Keratinocyte (primary cell): ENCODE data around the gene DLL4. TPM values are rescaled to one million over a fixed set of nuclear protein-coding genes. Genes with fewer than 3 reads are reported as not detected.

Experiments
- DNase-seq: peaks from one replicate; pipeline ENCODE4 v3.0.0-alpha.2; 2011; ENCODE audit warnings: low read depth, missing footprints, low spot score
- FAIRE-seq: peaks from 2 replicates; lab custom pipeline; 2011; peaks lifted over from hg19 to GRCh38; lab: Jason Lieb, UNC
- H2AFZ ChIP-seq: 2 replicates; pipeline ENCODE4 v1.6.0; 2012; ENCODE audit warnings: low read length, control low read depth, inconsistent platforms; ENCODE audit not compliant: control insufficient read depth
- H3K27ac ChIP-seq: 2 replicates; pipeline ENCODE4 v1.5.1; 2011; ENCODE audit warnings: low read length; ENCODE audit not compliant: control insufficient read depth, insufficient read depth
- H3K27me3 ChIP-seq: 3 replicates; pipeline ENCODE4 v1.6.0; 2011; ENCODE audit warnings: low read length; ENCODE audit not compliant: control insufficient read depth, insufficient read depth; ENCODE audit errors: extremely low read depth
- H3K36me3 ChIP-seq, 2 experiments: 2 replicates in 1 of 2; 3 replicates in 1 of 2; pipeline ENCODE4 v1.5.1; 2011; ENCODE audit warnings: low read length in 2 of 2, mild to moderate bottlenecking in 1 of 2; ENCODE audit not compliant: control insufficient read depth in 2 of 2, insufficient read depth in 2 of 2; ENCODE audit errors: extremely low read depth in 1 of 2
- H3K4me1 ChIP-seq: 3 replicates; pipeline ENCODE4 v1.5.1; 2011; ENCODE audit warnings: low read length; ENCODE audit not compliant: control insufficient read depth, insufficient read depth; ENCODE audit errors: extremely low read depth
- H3K4me2 ChIP-seq: 3 replicates; pipeline ENCODE4 v1.6.0; 2011; ENCODE audit warnings: low read depth, low read length; ENCODE audit not compliant: control insufficient read depth, insufficient read depth; ENCODE audit errors: extremely low read depth
- H3K4me3 ChIP-seq, 3 experiments: fragments of 200-600 bp in 1 of 3; sonication (generic) in 1 of 3; 2 replicates in 2 of 3; 3 replicates in 1 of 3; pipeline ENCODE4 v1.5.1; 2011 to 2016; ENCODE audit warnings: low read length in 3 of 3, mild to moderate bottlenecking in 3 of 3, control low read depth in 2 of 3, inconsistent platforms in 1 of 3, low read depth in 1 of 3, mixed read lengths in 1 of 3, mixed run types in 1 of 3, moderate library complexity in 1 of 3; ENCODE audit not compliant: control insufficient read depth in 2 of 3, insufficient read depth in 2 of 3; ENCODE audit errors: extremely low read depth in 1 of 3
- H3K79me2 ChIP-seq: 2 replicates; pipeline ENCODE4 v1.6.0; 2012; ENCODE audit warnings: low read length; ENCODE audit not compliant: control insufficient read depth, insufficient read depth
- H3K9ac ChIP-seq: 3 replicates; pipeline ENCODE4 v1.6.0; 2011; ENCODE audit warnings: low read length; ENCODE audit not compliant: control insufficient read depth, insufficient read depth; ENCODE audit errors: extremely low read depth
- H3K9me1 ChIP-seq: 3 replicates; pipeline ENCODE4 v1.6.0; 2011; ENCODE audit warnings: low read length; ENCODE audit not compliant: control insufficient read depth, insufficient read depth; ENCODE audit errors: extremely low read depth
- H3K9me3 ChIP-seq: 2 replicates; pipeline ENCODE4 v1.5.1; 2012; ENCODE audit warnings: low read depth, low read length; ENCODE audit not compliant: control insufficient read depth
- H4K20me1 ChIP-seq: 3 replicates; pipeline ENCODE4 v1.6.0; 2011; ENCODE audit warnings: low read length; ENCODE audit not compliant: control insufficient read depth, insufficient read depth; ENCODE audit errors: extremely low read depth
- CTCF ChIP-seq, 3 experiments: IDR thresholded peaks in 1 of 3; conservative IDR thresholded peaks in 1 of 3; optimal IDR thresholded peaks in 1 of 3; 2 replicates in 2 of 3; 3 replicates in 1 of 3; pipeline versions ENCODE3 to v1.5.1; 2011; ENCODE audit warnings: low read length in 3 of 3, mild to moderate bottlenecking in 3 of 3, moderate library complexity in 2 of 3, control low read depth in 1 of 3, inconsistent platforms in 1 of 3; ENCODE audit not compliant: insufficient read depth in 2 of 3; ENCODE audit errors: extremely low read depth in 1 of 3
- EZH2 ChIP-seq: IDR thresholded peaks from one replicate; pipeline ENCODE4 v1.6.1; 2012; ENCODE audit warnings: inconsistent platforms, mild to moderate bottlenecking, low read length, moderate library complexity
- dilution Hi-C: fragments of 300-500 bp; cut with MboI; formaldehyde crosslinking; loops from one replicate; pipeline ENCODE4 v1.7.0; 2020; ENCODE audit warnings: low sequenced_read_pairs; ENCODE audit not compliant: extremely low pct_ligation_motif_present
- polyA plus RNA-seq, 5 experiments: library from polyadenylated mRNA; depleted of rRNA in 3 of 5; stranded (reverse) in 3 of 5; stranded (forward) in 1 of 5; unstranded in 1 of 5; fragments of >200 nt; gene quantifications; 1 replicate in 1 of 5; 2 replicates in 3 of 5; 3 replicates in 1 of 5; pipeline versions ENCODE4 v1.2.1 to v1.2.3, GENCODE V29; 2011 to 2012; ENCODE audit warnings: missing spikeins in 2 of 5, low read depth in 1 of 5, low replicate concordance in 1 of 5

The DLL4 gene
- polyA plus RNA-seq, 1 donor (not counting 4 experiments of a cell fraction or from before 2014, with no cell fraction given): not detected

DNA sequence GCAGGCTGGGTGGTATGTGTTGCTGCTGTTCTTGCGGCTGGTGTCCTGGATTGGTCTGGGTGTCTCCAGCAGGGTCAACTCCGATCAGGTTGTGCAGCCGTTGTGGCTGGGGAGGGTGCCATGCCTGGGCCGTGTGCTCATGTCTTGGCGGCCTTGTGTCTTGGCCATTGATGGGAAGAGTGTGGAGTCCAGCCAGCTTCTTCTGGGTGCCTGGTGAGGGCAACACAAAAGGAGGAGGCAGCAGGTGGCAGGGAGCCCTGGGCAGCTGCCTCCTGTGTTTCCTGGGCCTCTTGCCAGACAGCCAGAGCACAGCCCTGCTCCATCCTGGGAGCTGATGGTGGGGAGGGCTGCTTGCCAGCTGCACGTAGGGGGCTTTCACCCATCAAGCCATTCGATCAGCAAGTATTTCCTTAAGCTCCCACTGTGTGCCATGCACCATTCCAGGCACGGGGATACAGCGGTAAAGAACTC lies 28.5 kb downstream of the DLL4 start:
- no peak overlapping the region for H3K4me2 ChIP-seq
- H3K9me1 ChIP-seq: no peaks in the 10 kb centered on the region
- H3K4me3 ChIP-seq: no peak overlapping the region
- DNase-seq (no peak), FAIRE-seq (no peak)
- H3K4me1 ChIP-seq: peaks cover 13% of the 10 kb centered on the region
- dilution Hi-C loops: no loop called here
- H3K36me3 ChIP-seq: peaks cover 4 to 15% of the 10 kb centered on the region in 2 experiments
- peaks cover 3% of the 10 kb centered on the region for H4K20me1 ChIP-seq
- no peaks in the 10 kb centered on the region for H3K9me3 ChIP-seq
- TF ChIP-seq CTCF (optimal IDR thresholded peaks at IDR 0.05 in 1 of 3, IDR thresholded peaks at IDR 0.05 in 1 of 3, conservative IDR thresholded peaks at IDR 0.05 in 1 of 3; ENCODE audit: extremely low read depth in 1 of 3, insufficient read depth in 2 of 3, low read length in 3 of 3): no peak
- no peak for TF ChIP-seq EZH2
- no peak overlapping the region for H2AFZ ChIP-seq
- no peaks in the 10 kb centered on the region for H3K27me3 ChIP-seq
- no peak overlapping the region for H3K27ac ChIP-seq
- no peak overlapping the region for H3K9ac ChIP-seq
- H3K79me2 ChIP-seq: no peaks in the 10 kb centered on the region

DNA sequence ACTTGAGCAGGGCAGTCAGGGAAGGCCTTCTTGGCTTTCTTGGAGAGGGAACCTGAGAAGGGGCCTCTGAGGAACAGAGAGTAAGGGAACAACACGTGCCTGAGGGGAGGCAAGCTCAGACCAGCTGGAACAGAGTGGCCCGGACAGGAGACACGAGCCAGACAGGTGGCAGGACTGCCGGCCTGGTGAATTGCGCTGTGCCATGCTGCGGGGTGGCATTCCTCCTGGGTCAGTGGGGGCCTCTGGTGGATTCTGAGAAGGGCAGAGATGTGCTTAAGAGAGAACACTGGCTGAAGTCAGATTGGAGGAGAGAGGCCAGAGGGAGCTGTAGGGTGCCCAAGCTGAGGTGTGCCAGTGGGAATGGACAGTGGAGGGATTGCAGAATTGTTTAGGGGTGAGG lies 29.0 kb downstream of the DLL4 start:
- peaks cover 3% of the 10 kb centered on the region for H4K20me1 ChIP-seq
- H2AFZ ChIP-seq: no peak overlapping the region
- peaks cover 4 to 15% of the 10 kb centered on the region in 2 experiments for H3K36me3 ChIP-seq
- no peak overlapping the region for H3K4me2 ChIP-seq
- no peaks in the 10 kb centered on the region for H3K79me2 ChIP-seq
- no peak overlapping the region for H3K4me3 ChIP-seq
- no peaks in the 10 kb centered on the region for H3K9me1 ChIP-seq
- H3K4me1 ChIP-seq: peaks cover 13% of the 10 kb centered on the region
- DNase-seq (no peak), FAIRE-seq (no peak)
- no peak for TF ChIP-seq CTCF (optimal IDR thresholded peaks at IDR 0.05 in 1 of 3, IDR thresholded peaks at IDR 0.05 in 1 of 3, conservative IDR thresholded peaks at IDR 0.05 in 1 of 3; ENCODE audit: extremely low read depth in 1 of 3, insufficient read depth in 2 of 3, low read length in 3 of 3)
- TF ChIP-seq EZH2: no peak
- no peaks in the 10 kb centered on the region for H3K9me3 ChIP-seq
- dilution Hi-C loops: no loop called here
- H3K27ac ChIP-seq: no peak overlapping the region
- H3K9ac ChIP-seq: no peak overlapping the region
- no peaks in the 10 kb centered on the region for H3K27me3 ChIP-seq
